ENCODE results near the gene VPS54.
"Not testable (repeated sequence)": the region's sequence is repeated elsewhere in the genome, so short reads cannot be mapped to it uniquely, and the experiment has no call there.

Gene VPS54

GRCh38 chr2:63850204-63850571, 169.0 kb downstream of the VPS54 start:
- H3K4me3 ChIP-seq (replicated peaks; ENCODE audit: insufficient read depth, low read length): no peak overlapping the region
- no peaks in the 10 kb centered on the region for H3K27me3 ChIP-seq (ENCODE audit: insufficient read depth, poor library complexity, severe bottlenecking)
- H3K27ac ChIP-seq (replicated peaks): no peak overlapping the region
- TF ChIP-seq CTCF (IDR thresholded peaks at IDR 0.05; ENCODE audit: insufficient read depth, low read length) (no peak), GABPA (IDR thresholded peaks at IDR 0.05; ENCODE audit: low read depth) (no peak), SPI1 (IDR thresholded peaks at IDR 0.05; ENCODE audit: borderline replicate concordance, low read depth) (no peak), POLR2AphosphoS5 (IDR thresholded peaks at IDR 0.05; ENCODE audit: low read depth) (no peak), REST (IDR thresholded peaks at IDR 0.05; ENCODE audit: insufficient replicate concordance, low read depth) (no peak)
- DNase-seq (ENCODE audit: low read depth in 1 of 2, low spot score in 1 of 2): no peak

- DNase-seq (ENCODE audit: low read depth in 1 of 2, low spot score in 1 of 2): no peak
- Histone ChIP-seq H3K4me3 (replicated peaks; ENCODE audit: insufficient read depth, low read length) (no peak overlapping the region), H3K27ac (replicated peaks) (no peak overlapping the region), H3K27me3 (ENCODE audit: insufficient read depth, poor library complexity, severe bottlenecking) (no peaks in the 10 kb centered on the region)
- TF ChIP-seq REST (IDR thresholded peaks at IDR 0.05; ENCODE audit: insufficient replicate concordance, low read depth) (no peak), CTCF (IDR thresholded peaks at IDR 0.05; ENCODE audit: insufficient read depth, low read length) (no peak), GABPA (IDR thresholded peaks at IDR 0.05; ENCODE audit: low read depth) (no peak), SPI1 (IDR thresholded peaks at IDR 0.05; ENCODE audit: borderline replicate concordance, low read depth) (no peak), POLR2AphosphoS5 (IDR thresholded peaks at IDR 0.05; ENCODE audit: low read depth) (no peak)
Observed at GRCh38 chr2:63849381-63850203, 169.6 kb downstream of the VPS54 start.

- DNase-seq (ENCODE audit: low read depth in 1 of 2, low spot score in 1 of 2); H3K4me3 ChIP-seq (replicated peaks; ENCODE audit: insufficient read depth, low read length); H3K27ac ChIP-seq (replicated peaks); H3K27me3 ChIP-seq (ENCODE audit: insufficient read depth, poor library complexity, severe bottlenecking): not testable (repeated sequence)
Observed at GRCh38 chr2:63847571-63847970, 171.7 kb downstream of the VPS54 start.

GRCh38 chr2:63846487-63846886, 172.7 kb downstream of the VPS54 start:
- Histone ChIP-seq H3K4me3 (replicated peaks; ENCODE audit: insufficient read depth, low read length) (no peak overlapping the region), H3K27ac (replicated peaks) (no peak overlapping the region)
- no peak for TF ChIP-seq REST (IDR thresholded peaks at IDR 0.05; ENCODE audit: insufficient replicate concordance, low read depth)
- TF ChIP-seq POLR2AphosphoS5 (IDR thresholded peaks at IDR 0.05; ENCODE audit: low read depth): no peak
- TF ChIP-seq GABPA (IDR thresholded peaks at IDR 0.05; ENCODE audit: low read depth): no peak
- TF ChIP-seq SPI1 (IDR thresholded peaks at IDR 0.05; ENCODE audit: borderline replicate concordance, low read depth): no peak
- TF ChIP-seq CTCF (IDR thresholded peaks at IDR 0.05; ENCODE audit: insufficient read depth, low read length): no peak

More at GRCh38 chr2:63846487-63846886, 172.7 kb downstream of the VPS54 start:
- DNase-seq (ENCODE audit: low read depth in 1 of 2, low spot score in 1 of 2): no peak
- no peaks in the 10 kb centered on the region for H3K27me3 ChIP-seq (ENCODE audit: insufficient read depth, poor library complexity, severe bottlenecking)

Data from HL-60 (cell line).